HCT116 (cell line): ENCODE data around the gene SMG6. TPM values are rescaled to one million over a fixed set of nuclear protein-coding genes. Genes with fewer than 3 reads are reported as not detected.

Experiments used
- ATAC-seq: fragments of 200-7000 bp; cut with Tn5 transposase; 2 replicates; pipeline ENCODE4 v1.9.1; 2020; ENCODE audit warnings: mild to moderate bottlenecking, moderate library complexity
- BruUV-seq: library from RNA; stranded (reverse); fragments of 400-500 nt; replicated peaks from 2 replicates; lab custom pipeline; 2021; lab: Mats Ljungman, UMichigan
- CTCF ChIA-PET: fragments of 300-600 bp; sonication (Branson Sonifier 250); formaldehyde crosslinking; loops from one replicate; lab custom pipeline; 2021; ENCODE audit warnings: antibody characterized with exemption; lab: Charles Lee
- POLR2A ChIA-PET: fragments of 300-600, 350-600 bp; sonication (Branson Sonifier 250); formaldehyde crosslinking; loops from one replicate; lab custom pipeline; 2021; ENCODE audit warnings: antibody characterized with exemption; lab: Charles Lee
- RAD21 ChIA-PET, 2 experiments: fragments of 300-600 bp; sonication (Branson Sonifier 250); formaldehyde crosslinking; loops; one replicate each; lab custom pipeline; 2023; ENCODE audit warnings: low total read pairs in 2 of 2; ENCODE audit not compliant: uncharacterized antibody in 2 of 2, unreplicated experiment in 2 of 2, low non-redundant PET in 1 of 2; lab: Charles Lee
- DNase-seq: peaks from one replicate; pipeline ENCODE4 v3.0.0-alpha.2; 2010; ENCODE audit warnings: low read depth, low spot score
- H2AFZ ChIP-seq: fragments of 200-600 bp; shearing (Covaris generic), sonication (generic); 2 replicates; pipeline ENCODE4 v1.6.1; 2017; ENCODE audit warnings: low read depth, mixed run types, mixed read lengths, antibody characterized with exemption, low read length; ENCODE audit not compliant: poor library complexity, severe bottlenecking
- H3K27ac ChIP-seq: 2 replicates; pipeline ENCODE4 v1.5.1; 2012; ENCODE audit warnings: low read depth, low read length
- H3K27me3 ChIP-seq: fragments of 200-600 bp; sonication (generic); 2 replicates; pipeline ENCODE4 v1.6.1; 2016; ENCODE audit warnings: mixed run types, low read length, mixed read lengths; ENCODE audit not compliant: insufficient read depth
- H3K36me3 ChIP-seq, 2 experiments: fragments of 200-500 bp in 1 of 2; fragments of 200-600 bp in 1 of 2; sonication (Bioruptor generic) in 1 of 2; sonication (generic) in 1 of 2; 2 replicates each; pipeline versions ENCODE4 v1.5.1 to v1.6.1; 2014 to 2016; ENCODE audit warnings: low read length in 2 of 2, inconsistent platforms in 1 of 2, mixed read lengths in 1 of 2, mixed run types in 1 of 2; ENCODE audit not compliant: insufficient read depth in 2 of 2, control insufficient read depth in 1 of 2
- H3K4me1 ChIP-seq, 2 experiments: fragments of 200-600 bp in 1 of 2; sonication (generic) in 1 of 2; 2 replicates each; pipeline versions ENCODE4 v1.5.1 to v1.6.1; 2012 to 2017; ENCODE audit warnings: low read length in 2 of 2, inconsistent platforms in 1 of 2, mild to moderate bottlenecking in 1 of 2, mixed read lengths in 1 of 2, mixed run types in 1 of 2, moderate library complexity in 1 of 2; ENCODE audit not compliant: insufficient read depth in 2 of 2, control insufficient read depth in 1 of 2
- H3K4me2 ChIP-seq: fragments of 200-600 bp; sonication (generic); 2 replicates; pipeline ENCODE4 v1.6.1; 2017; ENCODE audit warnings: mixed run types, low read length, mixed read lengths
- H3K4me3 ChIP-seq, 2 experiments: fragments of 200-600 bp in 1 of 2; sonication (generic) in 1 of 2; replicated peaks in 1 of 2; 2 replicates each; pipeline ENCODE4 v1.5.1; 2011 to 2016; ENCODE audit warnings: low read length in 2 of 2, control low read depth in 1 of 2, low read depth in 1 of 2, mild to moderate bottlenecking in 1 of 2, mixed read lengths in 1 of 2, mixed run types in 1 of 2
- H3K79me2 ChIP-seq: fragments of 200-600 bp; sonication (generic); 2 replicates; pipeline ENCODE4 v1.6.1; 2017; ENCODE audit warnings: mild to moderate bottlenecking, mixed run types, low read length, moderate library complexity, mixed read lengths; ENCODE audit not compliant: insufficient read depth
- H3K9ac ChIP-seq: fragments of 200-600 bp; sonication (generic); 2 replicates; pipeline ENCODE4 v1.6.1; 2016; ENCODE audit warnings: low read length, mixed read lengths
- H3K9me2 ChIP-seq: fragments of 200-600 bp; sonication (generic), shearing (Covaris generic); 2 replicates; pipeline ENCODE4 v1.6.1; 2017; ENCODE audit warnings: mixed run types, mild to moderate bottlenecking, moderate library complexity; ENCODE audit not compliant: insufficient read depth
- H3K9me3 ChIP-seq, 2 experiments: fragments of 200-500 bp in 1 of 2; fragments of 200-600 bp in 1 of 2; sonication (Bioruptor generic) in 1 of 2; sonication (generic) in 1 of 2; 2 replicates each; pipeline ENCODE4 v1.6.1; 2014 to 2017; ENCODE audit warnings: low read length in 2 of 2, mixed read lengths in 2 of 2, inconsistent platforms in 1 of 2, low read depth in 1 of 2, mild to moderate bottlenecking in 1 of 2, mixed run types in 1 of 2, moderate library complexity in 1 of 2; ENCODE audit not compliant: control insufficient read depth in 1 of 2, insufficient read depth in 1 of 2
- H4K20me1 ChIP-seq: fragments of 200-600 bp; sonication (generic), shearing (Covaris generic); 2 replicates; pipeline ENCODE4 v1.6.1; 2017; ENCODE audit warnings: mixed run types, mild to moderate bottlenecking, moderate library complexity; ENCODE audit not compliant: insufficient read depth
- CTCF ChIP-seq, 3 experiments: fragments of 200-600 bp in 1 of 3; sonication (generic) in 1 of 3; IDR thresholded peaks in 2 of 3; conservative IDR thresholded peaks in 1 of 3; 2 replicates each; pipeline ENCODE4 v1.5.1; 2012 to 2017; ENCODE audit warnings: low read depth in 2 of 3, low read length in 2 of 3, antibody characterized with exemption in 1 of 3, borderline replicate concordance in 1 of 3, control low read depth in 1 of 3, mild to moderate bottlenecking in 1 of 3, mixed read lengths in 1 of 3, mixed run types in 1 of 3, moderate library complexity in 1 of 3; ENCODE audit not compliant: insufficient read depth in 1 of 3
- EZH2phosphoT487 ChIP-seq: fragments of 200-600 bp; IDR thresholded peaks from 2 replicates; pipeline ENCODE4 v1.6.1; 2018; ENCODE audit warnings: antibody characterized with exemption, borderline replicate concordance
- FOSL1 ChIP-seq: IDR thresholded peaks from 2 replicates; pipeline ENCODE4 v1.6.1; 2012; ENCODE audit warnings: low read depth
- POLR2A ChIP-seq: IDR thresholded peaks from 2 replicates; pipeline ENCODE4 v1.7.0; 2011; ENCODE audit warnings: borderline replicate concordance; ENCODE audit not compliant: insufficient read depth, insufficient read length; ENCODE audit errors: extremely low read depth
- POLR2AphosphoS5 ChIP-seq: IDR thresholded peaks from 2 replicates; pipeline ENCODE4 v1.6.1; 2011; ENCODE audit warnings: mild to moderate bottlenecking, low read depth, low read length, moderate library complexity
- RAD21 ChIP-seq: IDR thresholded peaks from 2 replicates; pipeline ENCODE4 v1.6.1; 2012; ENCODE audit warnings: low read depth, mild to moderate bottlenecking
- REST ChIP-seq: IDR thresholded peaks from 2 replicates; pipeline ENCODE4 v1.6.1; 2012; ENCODE audit warnings: low read depth
- SRF ChIP-seq: IDR thresholded peaks from 2 replicates; pipeline ENCODE4 v1.6.1; 2012; ENCODE audit warnings: low read depth
- TCF7L2 ChIP-seq: IDR thresholded peaks from 2 replicates; pipeline ENCODE4 v1.7.0; 2011; ENCODE audit warnings: borderline replicate concordance, inconsistent platforms; ENCODE audit not compliant: insufficient read depth, insufficient read length; ENCODE audit errors: extremely low read depth
- ZBTB33 ChIP-seq: IDR thresholded peaks from 2 replicates; pipeline ENCODE4 v1.6.1; 2011; ENCODE audit warnings: mild to moderate bottlenecking, low read length, moderate library complexity; ENCODE audit not compliant: insufficient replicate concordance; ENCODE audit errors: extremely low read depth
- ZFX ChIP-seq: fragments of 450-650 bp; IDR thresholded peaks from 2 replicates; pipeline ENCODE4 v1.6.1; 2017
- intact Hi-C: fragments of 100-400 bp; cut with micrococcal nuclease; formaldehyde crosslinking; loops from 2 replicates; pipeline ENCODE4 v1.10.0; 2022
- total RNA-seq: library from RNA; stranded (reverse); gene quantifications from one replicate; pipeline ENCODE4 v1.2.1, GENCODE V29; 2021; ENCODE audit not compliant: unreplicated experiment

The SMG6 gene
- total RNA-seq, 1 experiment from 2014 or later: 23.1 TPM

GRCh38 chr17:2183346-2183745 lies 120.2 kb downstream of the SMG6 start:
- ATAC-seq (no peak), DNase-seq (no peak)
- Histone ChIP-seq H3K4me1 (no peaks in the 10 kb centered on the region), H3K36me3 (peaks cover 0 to 5% of the 10 kb centered on the region in 2 experiments; a peak in 2 of 4 replicates), H3K9ac (no peak overlapping the region), H3K9me3 (no peaks in the 10 kb centered on the region), H3K4me3 (no peak overlapping the region), H3K79me2 (no peaks in the 10 kb centered on the region), H3K27ac (no peak overlapping the region), H3K27me3 (no peaks in the 10 kb centered on the region), H4K20me1 (no peaks in the 10 kb centered on the region), H3K4me2 (no peak overlapping the region), H3K9me2 (no peaks in the 10 kb centered on the region), H2AFZ (no peak overlapping the region)
- RAD21 ChIA-PET: no interaction called here
- CTCF ChIA-PET: no interaction called here
- POLR2A ChIA-PET: no interaction called here
- BruUV-seq: no TSS peak
- intact Hi-C loops: no loop called here
- TF ChIP-seq ZFX: no peak
- no peak for TF ChIP-seq POLR2A

- DNase-seq (no peak), ATAC-seq (no peak)
- BruUV-seq: no TSS peak
- Histone ChIP-seq H3K4me2 (no peak overlapping the region), H3K27ac (no peak overlapping the region), H3K36me3 (peaks cover 0 to 5% of the 10 kb centered on the region in 2 experiments; a peak in 2 of 4 replicates), H4K20me1 (no peaks in the 10 kb centered on the region), H3K9ac (no peak overlapping the region), H3K4me1 (no peaks in the 10 kb centered on the region), H2AFZ (no peak overlapping the region), H3K79me2 (no peaks in the 10 kb centered on the region), H3K9me3 (no peaks in the 10 kb centered on the region), H3K4me3 (no peak overlapping the region), H3K27me3 (no peaks in the 10 kb centered on the region), H3K9me2 (no peaks in the 10 kb centered on the region)
- RAD21 ChIA-PET: interaction anchor here in 1 of 2 experiments (0.6 kb wide), 1 partner anchor 54 kb away, joined by 3 read pairs; no protein-coding TSS in a partner anchor
- CTCF ChIA-PET: no interaction called here
- POLR2A ChIA-PET: no interaction called here
- intact Hi-C loops: no loop called here
- no peak for TF ChIP-seq CTCF (IDR thresholded peaks at IDR 0.05 in 2 of 3, conservative IDR thresholded peaks at IDR 0.05 in 1 of 3; ENCODE audit: borderline replicate concordance in 1 of 3, insufficient read depth in 1 of 3, low read depth in 2 of 3, low read length in 2 of 3)
- TF ChIP-seq FOSL1: no peak
- TF ChIP-seq REST: no peak
- no peak for TF ChIP-seq POLR2AphosphoS5
- no peak for TF ChIP-seq ZFX
- TF ChIP-seq EZH2phosphoT487: no peak
- no peak for TF ChIP-seq TCF7L2
- no peak for TF ChIP-seq RAD21
- TF ChIP-seq SRF: no peak
- TF ChIP-seq ZBTB33: no peak
- no peak for TF ChIP-seq POLR2A
These were observed 121.6 kb downstream of the SMG6 start for GRCh38 chr17:2181897-2182448.
